Measurements from ENCODE around the gene CCDC97. TPM values are rescaled to one million over a fixed set of nuclear protein-coding genes. Genes with fewer than 3 reads are reported as not detected.

Gene CCDC97
- total and polyA plus RNA-seq, 2 of the 8 experiments (the other 6 are each of a cell fraction or from before 2014, with no cell fraction given) = 19.8 to 27.1 TPM

- TF ChIP-seq CHD7 (IDR thresholded peaks at IDR 0.05; ENCODE audit: insufficient replicate concordance, low read length) = no peak
- no peak for TF ChIP-seq JUND (IDR thresholded peaks at IDR 0.05; ENCODE audit: low read length)
- no peak for TF ChIP-seq GTF2F1 (IDR thresholded peaks at IDR 0.05; ENCODE audit: borderline replicate concordance, low read depth, low read length)
- no peak for TF ChIP-seq CBX8 (IDR thresholded peaks at IDR 0.05; ENCODE audit: borderline replicate concordance, low read depth, low read length)
- TF ChIP-seq SUZ12 (IDR thresholded peaks at IDR 0.05; ENCODE audit: low read length) = no peak
- TF ChIP-seq CEBPB (IDR thresholded peaks at IDR 0.05; ENCODE audit: low read depth, low read length) = no peak
- TF ChIP-seq TCF12 (IDR thresholded peaks at IDR 0.05; ENCODE audit: low read depth, low read length) = no peak
- no peak for TF ChIP-seq KDM1A (IDR thresholded peaks at IDR 0.05; ENCODE audit: borderline replicate concordance, low read length)
- no peak for TF ChIP-seq ATF2 (IDR thresholded peaks at IDR 0.05; ENCODE audit: low read length)
- no peak for TF ChIP-seq HDAC6 (IDR thresholded peaks at IDR 0.05; ENCODE audit: low read depth, low read length)
- no peak for TF ChIP-seq ASH2L (IDR thresholded peaks at IDR 0.05; ENCODE audit: low read length)
Observed at GRCh38 chr19:41328842-41329225, 18.9 kb downstream of the CCDC97 start (continued).

Data from H1 (cell line).